H1 (cell line): ENCODE data around the gene ARMC9. TPM values are rescaled to one million over a fixed set of nuclear protein-coding genes. Genes with fewer than 3 reads are reported as not detected.

Experiments
- CTCF ChIA-PET: fragments of 300-600 bp; sonication (Branson Sonifier 250); formaldehyde crosslinking; loops from one replicate; lab custom pipeline; 2021; ENCODE audit not compliant: partially characterized antibody; lab: Charles Lee
- POLR2A ChIA-PET: fragments of 300-600 bp; sonication (Branson Sonifier 250); formaldehyde crosslinking; loops from one replicate; lab custom pipeline; 2021; ENCODE audit warnings: inconsistent platforms; ENCODE audit not compliant: partially characterized antibody; lab: Charles Lee
- DNase-seq, 2 experiments: peaks; one replicate each; pipeline versions ENCODE4 v3.0.0 to v3.0.0-alpha.2; 2010 to 2022; ENCODE audit warnings: low spot score in 2 of 2, low read depth in 1 of 2, mixed read lengths in 1 of 2
- FAIRE-seq: peaks from 2 replicates; lab custom pipeline; 2011; peaks lifted over from hg19 to GRCh38; lab: Jason Lieb, UNC
- H2AFZ ChIP-seq: 2 replicates; pipeline ENCODE4 v1.8.1; 2012; ENCODE audit warnings: low read length, inconsistent platforms
- H2AK5ac ChIP-seq: 2 replicates; pipeline ENCODE4 v1.6.1; 2013; ENCODE audit warnings: low read depth, low read length
- H2BK120ac ChIP-seq: replicated peaks from 2 replicates; pipeline ENCODE3; 2013; ENCODE audit warnings: low read depth, low read length, inconsistent platforms
- H2BK12ac ChIP-seq: 2 replicates; pipeline ENCODE4 v1.6.1; 2013; ENCODE audit warnings: low read depth, low read length
- H2BK15ac ChIP-seq: 2 replicates; pipeline ENCODE4 v1.6.1; 2013; ENCODE audit warnings: low read length
- H2BK20ac ChIP-seq: 2 replicates; pipeline ENCODE4 v1.6.1; 2013; ENCODE audit warnings: low read length
- H2BK5ac ChIP-seq: 2 replicates; pipeline ENCODE4 v1.6.1; 2013; ENCODE audit warnings: low read depth, low read length
- H3K14ac ChIP-seq: 2 replicates; pipeline ENCODE4 v1.6.1; 2013; ENCODE audit warnings: inconsistent platforms; ENCODE audit not compliant: insufficient read length
- H3K18ac ChIP-seq: 2 replicates; pipeline ENCODE4 v1.6.1; 2013; ENCODE audit warnings: low read length; ENCODE audit errors: extremely low read depth
- H3K23ac ChIP-seq: 2 replicates; pipeline ENCODE4 v1.6.1; 2013; ENCODE audit warnings: inconsistent platforms; ENCODE audit not compliant: insufficient read length
- H3K23me2 ChIP-seq: 2 replicates; pipeline ENCODE4 v1.6.1; 2013; ENCODE audit warnings: low read depth, low read length
- H3K27ac ChIP-seq: 2 replicates; pipeline ENCODE4 v1.6.1; 2011; ENCODE audit warnings: low read depth, low read length, inconsistent platforms
- H3K27me3 ChIP-seq, 4 experiments: replicated peaks in 1 of 4; 1 replicate in 1 of 4; 2 replicates in 3 of 4; pipeline versions ENCODE4 v1.6.1 to v1.8.1; 2011 to 2013; ENCODE audit warnings: low read length in 3 of 4, mild to moderate bottlenecking in 3 of 4, inconsistent platforms in 2 of 4, mixed read lengths in 2 of 4, moderate library complexity in 1 of 4; ENCODE audit not compliant: control insufficient read depth in 3 of 4, insufficient read depth in 3 of 4; ENCODE audit errors: extremely low read depth in 1 of 4
- H3K36me3 ChIP-seq, 4 experiments: 2 replicates each; pipeline versions ENCODE4 v1.6.1 to v1.8.1; 2011 to 2013; ENCODE audit warnings: mild to moderate bottlenecking in 4 of 4, low read length in 3 of 4, moderate library complexity in 2 of 4, control low read depth in 1 of 4, inconsistent platforms in 1 of 4; ENCODE audit not compliant: insufficient read depth in 4 of 4, control insufficient read depth in 2 of 4
- H3K4ac ChIP-seq: replicated peaks from 2 replicates; pipeline ENCODE3; 2013; ENCODE audit warnings: low read length, low read depth, mixed read lengths, inconsistent platforms; ENCODE audit not compliant: insufficient read length
- H3K4me1 ChIP-seq, 4 experiments: replicated peaks in 1 of 4; 1 replicate in 1 of 4; 2 replicates in 3 of 4; pipeline versions ENCODE4 v1.6.1 to v1.8.1; 2011 to 2013; ENCODE audit warnings: low read length in 3 of 4, inconsistent platforms in 2 of 4, mixed read lengths in 1 of 4; ENCODE audit not compliant: insufficient read depth in 4 of 4, control insufficient read depth in 3 of 4
- H3K4me2 ChIP-seq, 2 experiments: 2 replicates each; pipeline versions ENCODE4 v1.6.1 to v1.8.1; 2011 to 2013; ENCODE audit warnings: low read depth in 2 of 2, low read length in 2 of 2, control low read depth in 1 of 2, inconsistent platforms in 1 of 2, mild to moderate bottlenecking in 1 of 2; ENCODE audit not compliant: insufficient read depth in 1 of 2
- H3K4me3 ChIP-seq, 4 experiments: fragments of 200-600, 300-600 bp in 1 of 4; sonication (generic), shearing (Covaris generic), sonication (Bioruptor Twin) in 1 of 4; 2 replicates each; pipeline versions ENCODE4 v1.5.1 to v1.8.1; 2011 to 2016; ENCODE audit warnings: low read length in 4 of 4, low read depth in 3 of 4, control low read depth in 2 of 4, inconsistent platforms in 2 of 4, mild to moderate bottlenecking in 2 of 4, mixed read lengths in 1 of 4, moderate library complexity in 1 of 4; ENCODE audit not compliant: insufficient read depth in 2 of 4; ENCODE audit errors: extremely low read depth in 1 of 4
- H3K56ac ChIP-seq: replicated peaks from 2 replicates; pipeline ENCODE3; 2013; ENCODE audit warnings: low read depth, mild to moderate bottlenecking, mixed read lengths, low read length, inconsistent platforms; ENCODE audit not compliant: insufficient read length
- H3K79me1 ChIP-seq: 2 replicates; pipeline ENCODE4 v1.6.1; 2013; ENCODE audit warnings: low read depth, low read length, control low read depth
- H3K79me2 ChIP-seq, 2 experiments: 2 replicates each; pipeline versions ENCODE4 v1.6.1 to v1.8.1; 2012 to 2013; ENCODE audit warnings: low read length in 2 of 2, mild to moderate bottlenecking in 2 of 2, inconsistent platforms in 1 of 2; ENCODE audit not compliant: insufficient read depth in 2 of 2, control insufficient read depth in 1 of 2
- H3K9ac ChIP-seq, 4 experiments: replicated peaks in 1 of 4; 1 replicate in 1 of 4; 2 replicates in 3 of 4; pipeline versions ENCODE4 v1.6.1 to v1.8.1; 2011 to 2013; ENCODE audit warnings: low read depth in 3 of 4, low read length in 3 of 4, control low read depth in 2 of 4, mild to moderate bottlenecking in 2 of 4, moderate library complexity in 2 of 4, inconsistent platforms in 1 of 4; ENCODE audit errors: extremely low read depth in 1 of 4
- H3K9me3 ChIP-seq, 2 experiments: 2 replicates each; pipeline versions ENCODE4 v1.6.1 to v1.8.1; 2012 to 2013; ENCODE audit warnings: mild to moderate bottlenecking in 2 of 2, moderate library complexity in 2 of 2, control low read depth in 1 of 2, inconsistent platforms in 1 of 2, low read depth in 1 of 2, low read length in 1 of 2, mixed read lengths in 1 of 2; ENCODE audit not compliant: insufficient read depth in 2 of 2
- H4K20me1 ChIP-seq, 2 experiments: replicated peaks in 1 of 2; 2 replicates each; pipeline versions ENCODE3 to v1.8.1; 2011 to 2013; ENCODE audit warnings: inconsistent platforms in 2 of 2, low read length in 2 of 2, mild to moderate bottlenecking in 1 of 2; ENCODE audit not compliant: insufficient read depth in 2 of 2, control insufficient read depth in 1 of 2
- H4K5ac ChIP-seq: 2 replicates; pipeline ENCODE4 v1.6.1; 2013; ENCODE audit warnings: low read length, low read depth, mixed read lengths, inconsistent platforms; ENCODE audit not compliant: insufficient read length
- H4K8ac ChIP-seq: 2 replicates; pipeline ENCODE4 v1.8.0; 2013; ENCODE audit warnings: mild to moderate bottlenecking, moderate library complexity, low read length, inconsistent platforms; ENCODE audit not compliant: insufficient read depth; ENCODE audit errors: extremely low read depth
- H4K91ac ChIP-seq: replicated peaks from 2 replicates; pipeline ENCODE3; 2013; ENCODE audit warnings: low read length, mixed read lengths, inconsistent platforms; ENCODE audit not compliant: insufficient read length
- CHD1 ChIP-seq: IDR thresholded peaks from 2 replicates; pipeline ENCODE4 v1.6.1; 2012; ENCODE audit warnings: low read depth, low read length, improper control_type of control experiment
- GTF2F1 ChIP-seq: IDR thresholded peaks from 2 replicates; pipeline ENCODE4 v1.6.1; 2012; ENCODE audit warnings: low read depth, low read length, improper control_type of control experiment, borderline replicate concordance
- POU5F1 ChIP-seq: IDR thresholded peaks from 2 replicates; pipeline ENCODE4 v1.6.1; 2011; ENCODE audit warnings: low read depth, mild to moderate bottlenecking, low read length, moderate library complexity
- TAF7 ChIP-seq: optimal IDR thresholded peaks from 2 replicates; pipeline ENCODE3; 2011; ENCODE audit warnings: low read depth, mild to moderate bottlenecking, inconsistent platforms, low read length, moderate library complexity, borderline replicate concordance
- TCF12 ChIP-seq: IDR thresholded peaks from 2 replicates; pipeline ENCODE4 v1.6.1; 2011; ENCODE audit warnings: low read depth, mild to moderate bottlenecking, low read length
- ZNF274 ChIP-seq: IDR thresholded peaks from 2 replicates; pipeline ENCODE4 v1.7.0; 2012; ENCODE audit warnings: low read length, borderline replicate concordance; ENCODE audit errors: extremely low read depth
- WGBS, 2 experiments: shearing (Covaris generic) in 1 of 2; methylation state at CpG; one replicate each; pipeline versions ENCODE4 v1.1.6 to v1.1.7; 2013 to 2015; ENCODE audit warnings: low lambda C conversion rate in 2 of 2, mixed read lengths in 2 of 2, inconsistent platforms in 1 of 2, low coverage in 1 of 2, missing lambda C conversion rate in 1 of 2; ENCODE audit not compliant: insufficient replicate concordance in 2 of 2, insufficient coverage in 1 of 2, insufficient read length in 1 of 2; ENCODE audit errors: extremely low coverage in 1 of 2, missing lambda C conversion rate in 1 of 2; 5-methylcytosine and 5-hydroxymethylcytosine counted together
- polyA plus RNA-seq, 7 experiments: library from polyadenylated mRNA; depleted of rRNA in 3 of 7; stranded (reverse) in 5 of 7; unstranded in 2 of 7; fragments of >200 nt in 5 of 7; fragments of 200-250 nt in 2 of 7; gene quantifications; 1 replicate in 5 of 7; 2 replicates in 1 of 7; 4 replicates in 1 of 7; pipeline versions ENCODE4 v1.2.1 to v1.2.3, GENCODE V29; 2011 to 2013; ENCODE audit warnings: missing spikeins in 2 of 7, mixed read lengths in 2 of 7
- total RNA-seq: library from RNA; stranded (reverse); fragmentation: NEBNext Ultra II Directional; extraction: Animal tissue kit (Norgen Biotek cat#: 25700); gene quantifications from 2 replicates; pipeline ENCODE4 v1.2.1, GENCODE V29; 2021

ARMC9 gene
- total and polyA plus RNA-seq, 2 of the 8 experiments (the other 6 are each of a cell fraction or from before 2014, with no cell fraction given) = 23.2 to 36.1 TPM

- DNase-seq = no peak
- Histone ChIP-seq H3K79me1 (no peaks in the 10 kb centered on the region), H2BK15ac (no peak overlapping the region), H3K4me2 (no peak overlapping the region), H4K8ac (no peak overlapping the region), H2BK5ac (no peak overlapping the region), H3K9me3 (no peaks in the 10 kb centered on the region), H2AK5ac (no peak overlapping the region), H2BK120ac (no peak overlapping the region), H3K4me3 (no peak overlapping the region), H3K14ac (no peak overlapping the region), H3K27me3 (no peaks in the 10 kb centered on the region), H3K4me1 (no peaks in the 10 kb centered on the region), H3K23me2 (no peaks in the 10 kb centered on the region), H3K36me3 (peaks cover 10 to 61% (median 43%) of the 10 kb centered on the region in 4 experiments), H3K4ac (no peak overlapping the region), H4K91ac (no peak overlapping the region), H3K56ac (no peak overlapping the region), H2BK12ac (no peak overlapping the region), H4K5ac (no peak overlapping the region), H4K20me1 (no peaks in the 10 kb centered on the region), H3K27ac (no peak overlapping the region), H3K79me2 (no peaks in the 10 kb centered on the region), H2BK20ac (no peak overlapping the region), H2AFZ (no peak overlapping the region), H3K18ac (no peak overlapping the region), H3K23ac (no peak overlapping the region), H3K9ac (no peak overlapping the region; a peak in 1 of 7 replicates)
- no peak for FAIRE-seq
- 64% methylated on average over 3 of the region's 3 CpGs; no CpG with 5 or more reads in 1 of the 2 experiments for WGBS, 2 experiments
- CTCF ChIA-PET = interaction anchor here (1.0 kb wide), 1 partner anchor 213 kb away, joined by 3 read pairs; no protein-coding TSS in a partner anchor
- POLR2A ChIA-PET = interaction anchor here (0.9 kb wide), 1 partner anchor 9 kb away, joined by 3 read pairs; no protein-coding TSS in a partner anchor
- no peak for TF ChIP-seq TAF7
- no peak for TF ChIP-seq TCF12
- TF ChIP-seq POU5F1 = no peak
- TF ChIP-seq ZNF274 = no peak
- TF ChIP-seq CHD1 = no peak
- TF ChIP-seq GTF2F1 = no peak
Measured at GRCh38 chr2:231169488-231169887, 28.9 kb upstream of the ARMC9 start.
